GM12872 (cell line): ENCODE results near the gene HPCAL1.

Experiments used
- CTCF ChIP-seq: IDR thresholded peaks from 3 replicates; pipeline ENCODE4 v1.5.1; 2011; ENCODE audit warnings: low read depth, mild to moderate bottlenecking, low read length, moderate library complexity; ENCODE audit not compliant: insufficient read depth

The HPCAL1 gene

GRCh38 chr2:10266133-10266620 is 36.5 kb upstream of the HPCAL1 start:
- no peak for TF ChIP-seq CTCF

GRCh38 chr2:10267036-10267435 is 35.7 kb upstream of the HPCAL1 start:
- no peak for TF ChIP-seq CTCF

GRCh38 chr2:10267551-10268465 is 34.9 kb upstream of the HPCAL1 start:
- TF ChIP-seq CTCF: no peak

- no peak for TF ChIP-seq CTCF
Observed at GRCh38 chr2:10269291-10269690, 33.4 kb upstream of the HPCAL1 start.

- no peak for TF ChIP-seq CTCF
Observed at GRCh38 chr2:10269711-10270610, 32.7 kb upstream of the HPCAL1 start.

GRCh38 chr2:10271509-10271908 is 31.2 kb upstream of the HPCAL1 start:
- no peak for TF ChIP-seq CTCF

- no peak for TF ChIP-seq CTCF
Observed at GRCh38 chr2:10271946-10272345, 30.8 kb upstream of the HPCAL1 start.
